ENCODE data around the gene TP53BP2.
"Not testable (repeated sequence)": the region's sequence is repeated elsewhere in the genome, so short reads cannot be mapped to it uniquely, and the experiment has no call there.

Gene TP53BP2

DNA sequence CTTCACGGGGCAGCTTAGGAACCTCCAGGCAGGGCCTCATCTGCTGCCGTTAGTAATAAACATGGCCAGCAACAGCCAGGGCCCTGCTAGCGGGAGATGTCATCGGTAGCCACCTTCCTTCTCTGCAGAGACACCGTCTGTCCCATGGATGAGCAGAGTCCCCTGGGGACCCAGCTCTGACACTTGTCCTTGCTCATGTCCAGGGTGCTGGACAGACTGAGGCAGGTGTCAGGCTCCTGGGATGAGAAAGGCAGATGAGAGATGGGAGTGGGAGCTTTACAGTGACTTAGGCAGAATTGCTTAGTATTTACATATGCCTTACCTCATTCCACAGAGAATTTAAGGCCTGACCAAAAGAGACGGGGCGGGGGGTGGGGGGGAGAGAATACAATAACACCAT lies 108.4 kb downstream of the TP53BP2 start:
- no peak for DNase-seq

- DNase-seq = not testable (repeated sequence)
Measured at GRCh38 chr1:223736638-223737037, 109.1 kb downstream of the TP53BP2 start.

- no peak for DNase-seq
Measured at GRCh38 chr1:223733898-223734852, 111.6 kb downstream of the TP53BP2 start.

- peak; percentile 80 for DNase-seq
Measured at GRCh38 chr1:223732993-223733798, 112.6 kb downstream of the TP53BP2 start.

- DNase-seq = peak; percentile 41
Measured at GRCh38 chr1:223731133-223731770, 114.5 kb downstream of the TP53BP2 start.

DNA sequence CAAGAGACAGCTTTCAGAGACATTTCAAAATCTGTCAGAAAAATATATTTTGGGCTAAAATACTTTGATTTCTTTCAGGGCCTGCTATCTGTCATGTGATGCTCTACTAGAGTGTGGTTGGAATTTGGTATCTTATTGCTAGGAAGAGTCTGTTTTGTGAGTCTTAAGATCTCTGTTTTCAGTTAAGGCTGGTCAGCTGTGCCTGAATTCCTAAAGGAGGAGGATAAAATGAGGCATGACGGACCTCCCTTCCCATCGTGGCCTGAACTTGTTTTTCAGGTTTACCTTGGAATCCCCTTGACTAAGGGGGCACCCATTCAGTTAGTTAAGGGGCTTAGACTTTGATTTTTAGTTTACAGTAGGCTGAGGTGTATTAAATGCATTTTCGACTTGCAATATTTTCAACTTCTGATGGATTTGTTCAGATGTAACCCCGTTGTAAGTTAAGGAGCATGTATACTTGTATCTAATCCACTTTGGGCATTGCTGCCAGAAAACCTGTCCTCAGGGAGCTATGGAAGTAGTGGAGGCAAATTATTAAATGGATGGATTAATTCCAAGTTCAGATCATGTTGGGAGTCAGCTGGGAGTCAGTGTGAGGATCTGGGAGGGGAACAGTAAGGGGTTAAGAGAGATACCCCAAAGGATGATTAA lies 115.1 kb downstream of the TP53BP2 start:
- DNase-seq = no peak

DNA sequence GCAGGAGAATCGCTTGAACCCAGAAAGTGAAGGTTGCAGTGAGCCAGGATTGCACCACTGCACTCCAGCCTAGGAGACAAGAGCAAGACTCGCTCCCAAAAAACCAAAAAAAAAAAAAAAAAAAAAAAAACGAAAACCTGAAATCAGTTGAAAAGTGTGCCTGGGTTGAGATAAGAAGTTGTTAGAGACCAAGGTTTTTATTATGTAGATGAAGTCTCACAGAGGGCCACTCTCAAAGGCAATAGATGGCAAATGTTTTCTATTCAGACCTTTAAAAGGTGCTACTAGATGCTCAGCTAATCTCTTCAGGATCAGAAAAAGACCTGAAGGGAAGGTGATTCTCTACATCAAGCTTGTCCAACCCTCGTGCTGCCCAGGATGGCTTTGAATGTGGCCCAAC lies 115.8 kb downstream of the TP53BP2 start:
- no peak for DNase-seq

Measured in right hindlimb (tissue), 1 donor.